ENCODE measurements around the gene RDH14.
A peak's percentile ranks its signal among the peaks of the same experiment; 100 is the strongest.

RDH14 gene

DNA sequence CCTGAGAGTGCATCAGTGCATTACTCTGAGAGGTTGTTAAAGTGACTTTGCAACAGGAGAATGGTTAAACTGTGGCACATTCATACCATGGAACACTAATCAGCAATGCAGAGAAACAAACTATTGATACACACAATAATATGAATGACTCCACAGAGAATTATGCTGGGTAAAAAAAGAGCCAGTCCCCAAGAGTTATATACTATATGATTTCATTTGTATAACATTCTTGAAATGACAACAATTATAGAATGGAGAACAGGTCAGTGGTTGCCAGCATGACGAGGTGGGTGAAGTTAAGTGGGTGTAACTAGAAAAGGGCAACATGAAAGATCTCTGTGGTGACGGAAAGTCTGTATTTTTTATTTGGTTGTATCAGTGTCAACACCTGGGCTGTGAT, 31.9 kb upstream of the RDH14 start:
- no peak for DNase-seq (ENCODE audit: low read depth)
- TF ChIP-seq, protein P1, sequence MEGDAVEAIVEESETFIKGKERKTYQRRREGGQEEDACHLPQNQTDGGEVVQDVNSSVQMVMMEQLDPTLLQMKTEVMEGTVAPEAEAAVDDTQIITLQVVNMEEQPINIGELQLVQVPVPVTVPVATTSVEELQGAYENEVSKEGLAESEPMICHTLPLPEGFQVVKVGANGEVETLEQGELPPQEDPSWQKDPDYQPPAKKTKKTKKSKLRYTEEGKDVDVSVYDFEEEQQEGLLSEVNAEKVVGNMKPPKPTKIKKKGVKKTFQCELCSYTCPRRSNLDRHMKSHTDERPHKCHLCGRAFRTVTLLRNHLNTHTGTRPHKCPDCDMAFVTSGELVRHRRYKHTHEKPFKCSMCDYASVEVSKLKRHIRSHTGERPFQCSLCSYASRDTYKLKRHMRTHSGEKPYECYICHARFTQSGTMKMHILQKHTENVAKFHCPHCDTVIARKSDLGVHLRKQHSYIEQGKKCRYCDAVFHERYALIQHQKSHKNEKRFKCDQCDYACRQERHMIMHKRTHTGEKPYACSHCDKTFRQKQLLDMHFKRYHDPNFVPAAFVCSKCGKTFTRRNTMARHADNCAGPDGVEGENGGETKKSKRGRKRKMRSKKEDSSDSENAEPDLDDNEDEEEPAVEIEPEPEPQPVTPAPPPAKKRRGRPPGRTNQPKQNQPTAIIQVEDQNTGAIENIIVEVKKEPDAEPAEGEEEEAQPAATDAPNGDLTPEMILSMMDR (conservative IDR thresholded peaks at IDR 0.05; ENCODE audit: control insufficient read depth, insufficient read depth, low read depth, low read length), result no peak
- no peak overlapping the region for H3K4me3 ChIP-seq (ENCODE audit: control insufficient read depth, low read depth, low read length)

DNA sequence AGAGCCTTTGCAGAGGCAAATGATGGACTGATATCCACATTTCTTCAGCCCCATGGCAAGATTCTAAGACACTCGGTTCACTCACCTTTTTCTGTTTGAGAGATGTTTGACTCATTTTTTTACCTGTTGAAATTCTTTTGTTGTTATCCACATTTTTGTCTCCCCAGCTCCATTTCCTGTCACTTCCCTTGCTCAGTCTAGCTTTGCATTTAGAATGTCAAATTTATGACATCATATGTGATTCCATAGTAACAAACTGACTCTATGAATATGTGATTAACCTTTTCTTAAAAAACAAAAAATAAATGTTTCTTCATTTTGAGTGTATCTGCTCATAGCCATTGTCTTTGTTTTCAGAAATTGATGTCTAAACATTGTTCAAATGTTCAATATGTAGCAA, 28.9 kb upstream of the RDH14 start, which contains the start of gene NT5C1B:
NT5C1B (minus strand) TSS at position 216 of the 400 bp plus-strand sequence; CDS start at position 115, 101 bp downstream.
- no peak for DNase-seq (ENCODE audit: low read depth)
- H3K4me3 ChIP-seq (ENCODE audit: control insufficient read depth, low read depth, low read length), result no peak within 1 kb of the TSS
- TF ChIP-seq, protein P1 (conservative IDR thresholded peaks at IDR 0.05; ENCODE audit: control insufficient read depth, insufficient read depth, low read depth, low read length), result no peak

DNA sequence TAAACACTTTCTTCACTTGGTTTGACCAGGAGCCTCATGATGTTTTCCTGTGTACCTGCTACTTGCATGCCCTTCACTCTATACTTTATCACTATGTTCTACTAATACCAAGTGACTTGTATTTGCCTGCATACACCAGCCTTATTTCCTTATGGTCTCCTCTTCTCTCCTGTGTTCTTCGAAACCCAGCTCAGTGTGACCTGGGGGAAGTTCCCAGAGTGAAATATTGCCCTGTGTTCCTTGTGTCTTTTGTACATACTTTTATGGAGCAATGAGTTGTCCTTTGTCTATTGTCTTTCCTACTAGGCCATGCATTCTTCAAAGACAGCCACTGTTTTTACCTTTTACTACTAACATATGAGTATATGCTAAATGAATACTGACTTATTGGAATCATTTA, 28.3 kb upstream of the RDH14 start:
- TF ChIP-seq, protein P1 (conservative IDR thresholded peaks at IDR 0.05; ENCODE audit: control insufficient read depth, insufficient read depth, low read depth, low read length), result no peak
- H3K4me3 ChIP-seq (ENCODE audit: control insufficient read depth, low read depth, low read length), result no peak overlapping the region
- no peak for DNase-seq (ENCODE audit: low read depth)

DNA sequence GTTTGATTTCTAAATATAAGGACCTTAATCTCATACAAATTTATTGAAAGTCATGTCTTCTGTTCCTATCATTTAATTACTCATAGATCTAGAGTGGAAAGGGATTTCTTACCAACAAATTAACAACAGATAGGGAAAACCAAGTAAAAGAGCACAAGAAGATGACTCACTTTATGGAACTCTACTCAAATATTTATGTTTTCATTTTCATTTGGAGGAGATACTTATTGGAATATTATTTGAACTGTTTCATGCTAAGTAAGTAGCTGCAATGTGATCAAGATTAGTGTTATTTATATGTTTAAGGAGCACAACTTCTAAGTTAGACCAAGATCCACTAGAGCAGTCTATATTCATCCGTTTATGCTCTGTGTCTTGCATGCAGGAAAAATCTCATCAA, 27.6 kb upstream of the RDH14 start:
- TF ChIP-seq, protein P1 (conservative IDR thresholded peaks at IDR 0.05; ENCODE audit: control insufficient read depth, insufficient read depth, low read depth, low read length), result no peak
- H3K4me3 ChIP-seq (ENCODE audit: control insufficient read depth, low read depth, low read length), result no peak overlapping the region
- DNase-seq (ENCODE audit: low read depth), result peak; percentile 22

DNA sequence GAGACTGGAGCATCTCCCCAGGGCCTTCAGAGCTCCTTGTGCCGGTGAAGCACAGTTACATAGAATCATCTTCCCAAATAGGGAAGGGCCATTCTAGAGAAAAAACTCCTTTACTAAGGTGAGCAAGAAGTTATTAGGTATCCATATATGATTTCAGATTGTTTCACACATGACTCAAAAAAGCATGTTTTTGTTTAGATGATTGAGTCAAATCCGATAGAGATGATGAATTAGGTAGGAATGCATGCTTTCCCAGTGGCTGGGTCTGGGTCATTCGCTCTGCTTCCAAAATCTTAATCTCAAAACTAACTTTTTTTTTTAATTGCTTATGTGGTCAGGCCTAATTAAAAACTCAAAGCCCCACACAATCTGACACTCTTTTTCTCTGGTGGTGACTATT, 25.1 kb upstream of the RDH14 start:
- peak; percentile 40 for DNase-seq (ENCODE audit: low read depth)

DNA sequence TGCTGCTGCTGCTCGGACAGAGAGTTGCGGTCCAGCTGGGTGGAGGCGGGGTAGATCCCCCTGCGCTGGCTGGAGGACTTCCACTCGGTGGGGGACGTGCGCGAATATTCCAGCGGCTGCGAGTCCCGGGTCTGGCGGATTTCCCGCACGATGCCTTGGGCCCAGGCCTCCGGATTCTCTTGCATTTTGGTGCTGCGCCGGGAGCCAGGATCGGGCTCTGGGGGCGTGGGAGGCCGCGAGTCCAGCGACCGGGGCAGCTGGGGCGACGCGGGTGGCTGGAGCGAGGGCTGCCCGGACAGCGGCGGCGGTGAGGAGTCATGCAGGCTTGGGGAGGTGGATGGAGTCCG, 24.1 kb upstream of the RDH14 start:
- TF ChIP-seq, protein P1 (conservative IDR thresholded peaks at IDR 0.05; ENCODE audit: control insufficient read depth, insufficient read depth, low read depth, low read length), result no peak
- DNase-seq (ENCODE audit: low read depth), result no peak
- H3K4me3 ChIP-seq (ENCODE audit: control insufficient read depth, low read depth, low read length), result no peak overlapping the region

More for the DNA sequence above, 25.1 kb upstream of the RDH14 start:
- TF ChIP-seq, protein P1 (conservative IDR thresholded peaks at IDR 0.05; ENCODE audit: control insufficient read depth, insufficient read depth, low read depth, low read length), result no peak
- H3K4me3 ChIP-seq (ENCODE audit: control insufficient read depth, low read depth, low read length), result no peak overlapping the region
